Activated gamma-delta T cell treated with Interleukin-2 at 50 U/mL for 16 hours (primary cell): Measurements from ENCODE around the gene QTRT2.

ENCODE experiments used
- DNase-seq: peaks from one replicate; pipeline ENCODE4 v3.0.0-alpha.2; 2020

The QTRT2 gene

GRCh38 chr3:114127517-114127916 lies 71.0 kb downstream of the QTRT2 start:
- DNase-seq, result no peak

GRCh38 chr3:114128231-114128630 lies 71.7 kb downstream of the QTRT2 start:
- DNase-seq, result no peak

GRCh38 chr3:114128826-114129225 lies 72.3 kb downstream of the QTRT2 start:
- DNase-seq, result no peak

- DNase-seq, result no peak
Measured at GRCh38 chr3:114132500-114132899, 76.0 kb downstream of the QTRT2 start.

GRCh38 chr3:114133947-114134346 lies 77.4 kb downstream of the QTRT2 start:
- no peak for DNase-seq
